B cell (primary cell): Measurements from ENCODE around the gene TFG. TPM values are rescaled to one million over a fixed set of nuclear protein-coding genes. Genes with fewer than 3 reads are reported as not detected.

ENCODE experiments used
- ATAC-seq: fragments of 200-7000 bp; cut with Tn5 transposase; one replicate; pipeline ENCODE4 v1.10.0; 2021; ENCODE audit warnings: low read depth, mild to moderate bottlenecking, moderate number of reproducible peaks, moderate library complexity
- CTCF ChIA-PET: fragments of 350-600 bp; sonication (Branson Sonifier 250); formaldehyde crosslinking; loops from one replicate; lab custom pipeline; 2021; ENCODE audit warnings: antibody characterized with exemption, inconsistent platforms; lab: Charles Lee
- POLR2A ChIA-PET: fragments of 350-600 bp; sonication (Branson Sonifier 250); formaldehyde crosslinking; loops from one replicate; lab custom pipeline; 2021; ENCODE audit warnings: antibody characterized with exemption; lab: Charles Lee
- DNase-seq: peaks from one replicate; pipeline ENCODE4 v3.0.0; 2013
- H2AFZ ChIP-seq: 2 replicates; pipeline ENCODE4 v1.6.1; 2012; ENCODE audit warnings: mild to moderate bottlenecking, low read depth, low read length; ENCODE audit not compliant: insufficient read depth, poor library complexity, severe bottlenecking
- H3K27ac ChIP-seq, 2 donors: 1 replicate in 1 of 2; 2 replicates in 1 of 2; pipeline ENCODE4 v1.5.1; 2012 to 2013; ENCODE audit warnings: low read length in 2 of 2, mild to moderate bottlenecking in 2 of 2, moderate library complexity in 1 of 2
- H3K27me3 ChIP-seq, 4 experiments: fragments of 200-600 bp in 1 of 4; sonication (generic) in 1 of 4; replicated peaks in 1 of 4; 1 replicate in 2 of 4; 2 replicates in 2 of 4; pipeline versions ENCODE4 v1.6.1 to v1.7.0; 2013 to 2016; ENCODE audit warnings: low read length in 3 of 4, mild to moderate bottlenecking in 2 of 4, mixed read lengths in 1 of 4, moderate library complexity in 1 of 4; ENCODE audit not compliant: insufficient read depth in 4 of 4, control insufficient read depth in 3 of 4; ENCODE audit errors: control extremely low read depth in 1 of 4
- H3K36me3 ChIP-seq, 2 experiments: replicated peaks in 1 of 2; 1 replicate in 1 of 2; 2 replicates in 1 of 2; pipeline versions ENCODE4 v1.6.1 to v1.7.1; 2013; ENCODE audit warnings: low read length in 1 of 2; ENCODE audit not compliant: insufficient read depth in 2 of 2, control insufficient read depth in 1 of 2; ENCODE audit errors: control extremely low read depth in 1 of 2, extremely low read depth in 1 of 2
- H3K4me1 ChIP-seq, 2 donors: fragments of 200-600 bp in 1 of 2; sonication (generic) in 1 of 2; 1 replicate in 1 of 2; 2 replicates in 1 of 2; pipeline versions ENCODE4 v1.5.1 to v1.6.1; 2013 to 2017; ENCODE audit warnings: low read length in 2 of 2; ENCODE audit not compliant: control insufficient read depth in 2 of 2, insufficient read depth in 2 of 2
- H3K4me2 ChIP-seq: replicated peaks from 2 replicates; pipeline ENCODE3; 2012; ENCODE audit warnings: mild to moderate bottlenecking, low read depth, low read length; ENCODE audit not compliant: poor library complexity, severe bottlenecking
- H3K4me3 ChIP-seq, 5 experiments: fragments of 200-600 bp in 1 of 5; sonication (generic) in 1 of 5; 1 replicate in 3 of 5; 2 replicates in 2 of 5; pipeline versions ENCODE4 v1.5.1 to v1.7.0; 2011 to 2016; ENCODE audit warnings: low read length in 4 of 5, mild to moderate bottlenecking in 4 of 5, low read depth in 2 of 5, control low read depth in 1 of 5, moderate library complexity in 1 of 5; ENCODE audit not compliant: insufficient read depth in 1 of 5; ENCODE audit errors: control extremely low read depth in 1 of 5, extremely low read depth in 1 of 5
- H3K79me2 ChIP-seq: fragments of 200-600 bp; sonication (generic); one replicate; pipeline ENCODE4 v1.6.0; 2016; ENCODE audit warnings: low read length; ENCODE audit not compliant: control insufficient read depth, insufficient read depth
- H3K9ac ChIP-seq: fragments of 200-600 bp; sonication (generic); 2 replicates; pipeline ENCODE4 v1.6.1; 2017; ENCODE audit warnings: mild to moderate bottlenecking, low read length, moderate library complexity
- H3K9me3 ChIP-seq, 3 donors: one replicate each; pipeline versions ENCODE4 v1.6.1 to v1.7.1; 2013; ENCODE audit warnings: low read length in 2 of 3; ENCODE audit not compliant: control insufficient read depth in 2 of 3, insufficient read depth in 1 of 3; ENCODE audit errors: control extremely low read depth in 1 of 3
- H4K20me1 ChIP-seq: 2 replicates; pipeline ENCODE4 v1.6.0; 2012; ENCODE audit warnings: mild to moderate bottlenecking, low read length; ENCODE audit not compliant: insufficient read depth, control insufficient read depth, poor library complexity, severe bottlenecking
- H3K27ac Mint-ChIP-seq: one replicate; pipeline ENCODE4 v1.8.0; 2021; ENCODE audit warnings: mixed read lengths
- H3K27me3 Mint-ChIP-seq: one replicate; pipeline ENCODE4 v1.8.0; 2021; ENCODE audit warnings: mixed read lengths
- H3K4me1 Mint-ChIP-seq: one replicate; pipeline ENCODE4 v1.8.0; 2021; ENCODE audit warnings: mixed read lengths
- H3K4me3 Mint-ChIP-seq: one replicate; pipeline ENCODE4 v1.8.0; 2021; ENCODE audit warnings: mixed read lengths
- H3K9me3 Mint-ChIP-seq: one replicate; pipeline ENCODE4 v1.8.0; 2022; ENCODE audit warnings: mixed read lengths; ENCODE audit not compliant: insufficient read depth
- CTCF ChIP-seq: fragments of 200-600 bp; IDR thresholded peaks from one replicate; pipeline ENCODE4 v1.8.0; 2022; ENCODE audit warnings: antibody characterized with exemption, mild to moderate bottlenecking
- EZH2 ChIP-seq: IDR thresholded peaks from 2 replicates; pipeline ENCODE4 v1.6.1; 2012; ENCODE audit warnings: borderline replicate concordance, low read depth, mild to moderate bottlenecking, moderate library complexity, low read length; ENCODE audit not compliant: insufficient read depth, poor library complexity, severe bottlenecking
- WGBS: methylation state at CpG from one replicate; pipeline ENCODE4 v1.1.5; 2013; ENCODE audit warnings: missing lambda C conversion rate; ENCODE audit not compliant: insufficient coverage; 5-methylcytosine and 5-hydroxymethylcytosine counted together
- intact Hi-C: fragments of 100-400 bp; cut with micrococcal nuclease; formaldehyde crosslinking; loops from one replicate; pipeline ENCODE4 v1.10.0; 2022
- polyA plus RNA-seq: library from polyadenylated mRNA; depleted of rRNA; stranded (reverse); fragments of >200 nt; gene quantifications from 2 replicates; pipeline ENCODE4 v1.2.3, GENCODE V29; 2012
- total RNA-seq, 2 donors: library from RNA; stranded (reverse); fragments of 120-200 nt in 1 of 2; gene quantifications; 1 replicate in 1 of 2; 2 replicates in 1 of 2; pipeline versions ENCODE4 v1.2.3 to v1.2.4, GENCODE V29; 2013 to 2022

The TFG gene
- total and polyA plus RNA-seq, 2 donors (not counting 1 experiment from before 2014, with no cell fraction given), result 40.3 to 44.0 TPM

GRCh38 chr3:100725935-100726513 lies 16.7 kb downstream of the TFG start:
- Histone ChIP-seq H3K4me2 (no peak overlapping the region), H3K4me1 (no peaks in the 10 kb centered on the region), H3K27me3 (no peaks in the 10 kb centered on the region), H4K20me1 (peaks cover 13% of the 10 kb centered on the region), H3K36me3 (peaks cover 14 to 52% of the 10 kb centered on the region in 2 experiments), H3K79me2 (peaks cover 15% of the 10 kb centered on the region), H3K9ac (no peak overlapping the region), H3K27ac (no peak overlapping the region), H2AFZ (no peak overlapping the region), H3K4me3 (no peak overlapping the region), H3K9me3 (peaks cover 0 to 2% (median 0%) of the 10 kb centered on the region in 3 donors)
- Mint-ChIP-seq H3K27ac (no peak overlapping the region), H3K4me1 (peaks cover 7% of the 10 kb centered on the region), H3K4me3 (no peak overlapping the region), H3K9me3 (no peaks in the 10 kb centered on the region), H3K27me3 (no peaks in the 10 kb centered on the region)
- no peak for DNase-seq
- 100% methylated on average over 3 of the region's 3 CpGs for WGBS
- CTCF ChIA-PET, result no interaction called here
- TF ChIP-seq EZH2, result no peak
- no peak for TF ChIP-seq CTCF
- intact Hi-C loops, result no loop called here
- POLR2A ChIA-PET, result no interaction called here
- no peak for ATAC-seq

- no peak overlapping the region for H3K4me2 ChIP-seq
- H2AFZ ChIP-seq, result no peak overlapping the region
- no peak overlapping the region for H3K4me3 ChIP-seq
- no peak overlapping the region for H3K27ac ChIP-seq
- no peak overlapping the region for H3K9ac ChIP-seq
- DNase-seq, result no peak
- intact Hi-C loops, result no loop called here
- no peak overlapping the region for H3K27ac Mint-ChIP-seq
- no peaks in the 10 kb centered on the region for H3K9me3 ChIP-seq
- no peaks in the 10 kb centered on the region for H3K27me3 ChIP-seq
- TF ChIP-seq CTCF (no peak), EZH2 (no peak)
- ChIA-PET CTCF (no interaction called here), POLR2A (no interaction called here)
- peaks cover 8% of the 10 kb centered on the region for H3K79me2 ChIP-seq
- ATAC-seq, result no peak
- no peaks in the 10 kb centered on the region for H3K4me1 ChIP-seq
- H4K20me1 ChIP-seq, result peaks cover 13% of the 10 kb centered on the region
- H3K36me3 ChIP-seq, result peaks cover 12 to 45% of the 10 kb centered on the region in 2 experiments
- H3K27me3 Mint-ChIP-seq, result no peaks in the 10 kb centered on the region
- 100% methylated on average over 1 of the region's 1 CpG for WGBS
- peaks cover 7% of the 10 kb centered on the region for H3K4me1 Mint-ChIP-seq
- H3K9me3 Mint-ChIP-seq, result no peaks in the 10 kb centered on the region
- no peak overlapping the region for H3K4me3 Mint-ChIP-seq
Measured at GRCh38 chr3:100726706-100727105, 17.4 kb downstream of the TFG start.
